Measurements from ENCODE around the gene CRKL. TPM values are rescaled to one million over a fixed set of nuclear protein-coding genes. Genes with fewer than 3 reads are reported as not detected.

Gene CRKL
- total RNA-seq, 1 donor from 2014 or later = 91.0 TPM

DNA sequence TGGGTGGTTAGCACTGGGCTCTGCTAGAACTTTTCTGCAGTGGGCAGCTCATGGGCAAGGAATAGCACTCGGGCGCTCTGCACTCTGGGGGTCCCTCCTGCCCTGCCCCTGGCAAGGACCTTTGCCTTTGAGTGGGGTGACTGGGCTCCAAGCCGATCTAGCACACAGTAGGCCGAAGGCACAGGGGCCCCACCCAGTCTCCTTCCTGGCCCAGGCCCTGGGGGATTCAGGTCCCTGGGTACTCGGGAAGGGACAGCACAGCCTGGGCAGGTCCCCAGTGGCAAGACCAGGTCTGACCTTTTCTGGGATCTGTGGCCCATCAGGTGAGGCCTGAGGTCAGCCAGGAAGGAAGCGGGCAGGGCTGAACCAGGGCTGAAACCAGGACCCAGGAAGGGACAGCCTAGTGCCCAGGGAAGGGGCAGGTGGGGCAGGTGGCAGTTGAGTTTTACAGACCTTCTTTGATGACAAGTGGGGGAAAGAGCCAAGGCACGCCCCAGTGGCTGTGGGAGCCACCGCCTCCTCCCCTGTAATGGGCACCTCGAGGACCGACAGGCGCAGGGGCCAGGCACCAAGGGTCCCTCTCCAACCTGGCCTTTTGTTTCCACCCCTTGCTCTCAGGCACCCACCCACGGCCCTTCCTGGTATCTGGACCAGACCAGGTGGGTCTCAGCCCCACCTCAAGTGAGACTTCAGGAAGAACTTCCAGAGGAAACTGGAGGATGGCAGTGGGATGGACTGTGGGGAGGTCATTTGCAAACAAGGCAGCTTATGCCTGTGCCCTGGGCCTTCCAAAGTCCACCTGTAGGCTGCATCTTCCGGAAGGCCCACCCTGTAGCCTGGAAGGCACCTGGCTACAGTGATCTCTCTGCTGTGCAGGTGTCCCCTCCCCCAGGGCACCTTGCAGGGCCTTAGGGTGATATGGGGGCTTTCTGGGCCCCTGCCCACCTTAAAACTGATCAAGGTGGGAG is 49.0 kb downstream of the CRKL start:
- no peak for DNase-seq (ENCODE audit: low spot score)
- TF ChIP-seq CTCF (IDR thresholded peaks at IDR 0.05) (no peak), EZH2 (IDR thresholded peaks at IDR 0.05) (no peak), EZH2phosphoT487 (IDR thresholded peaks at IDR 0.05) (no peak)
- H3K27me3 Mint-ChIP-seq (ENCODE audit: insufficient read depth, low read depth) = peaks cover 23% of the 10 kb centered on the region

DNA sequence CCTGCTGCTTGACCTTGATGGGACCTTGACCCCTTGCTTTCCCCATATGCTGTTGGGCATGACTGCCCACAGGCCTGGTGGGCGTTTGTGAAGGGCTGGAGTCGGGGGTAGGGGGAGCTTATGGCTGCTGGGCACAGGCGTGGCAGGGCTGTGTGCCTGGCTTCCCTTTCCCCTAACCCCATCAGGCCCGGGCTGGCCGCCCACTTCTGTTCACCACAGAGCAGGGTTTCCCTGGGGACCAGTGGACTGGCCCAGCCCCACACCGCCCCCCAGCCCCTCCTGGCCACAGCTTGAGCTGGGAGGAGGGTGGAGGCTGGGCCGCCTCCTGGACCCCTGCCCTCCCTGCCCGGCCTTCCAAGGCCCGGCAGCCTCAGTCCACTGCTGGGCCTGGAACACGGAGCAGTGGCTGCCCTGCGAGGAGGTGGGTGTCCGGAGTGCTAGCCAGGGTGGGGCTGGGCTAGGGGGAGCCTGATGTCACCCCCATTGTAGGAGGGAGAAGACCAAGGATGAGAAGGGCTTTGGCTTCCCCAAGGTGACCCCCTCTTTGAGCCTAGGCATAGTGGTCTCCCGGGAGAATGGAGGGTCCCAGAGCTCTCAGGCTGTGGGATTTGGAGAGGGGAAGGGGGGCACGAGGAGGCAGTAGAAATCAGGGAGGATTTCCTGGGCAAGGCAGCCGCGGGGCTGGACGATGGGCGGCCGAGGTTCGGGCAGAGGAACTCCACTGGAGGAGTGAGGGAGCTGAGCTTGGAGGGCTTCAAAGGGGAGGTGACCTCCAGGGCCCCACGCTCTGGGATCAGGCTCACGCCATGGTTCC is 49.9 kb downstream of the CRKL start, which contains the start of gene AIFM3:
Gene AIFM3, plus strand, starts transcription at position 373 of the 814 bp plus-strand sequence. CDS start 690 bp downstream, outside the sequence.
- Histone ChIP-seq H3F3A (ENCODE audit: low read depth) (peaks cover 62% of the 10 kb centered on the region), H3K4me2 (peak within 1 kb of the TSS; percentile 69), H3K9me3 (ENCODE audit: low read depth) (no peaks in the 10 kb centered on the region), H3K36me3 (no peaks in the 10 kb centered on the region), H2AFZ (replicated peaks) (no peak within 1 kb of the TSS), H3K27me3 (peaks cover 35% of the 10 kb centered on the region), H4K20me1 (ENCODE audit: low read depth) (peaks cover 8% of the 10 kb centered on the region), H3K4me1 (peaks cover 49% of the 10 kb centered on the region), H3K4me3 (no peak within 1 kb of the TSS), H3K27ac (no peak within 1 kb of the TSS), H3K79me2 (ENCODE audit: low read depth) (no peaks in the 10 kb centered on the region), H3K9ac (no peak within 1 kb of the TSS)
- no peaks in the 10 kb centered on the region for H3K9me3 Mint-ChIP-seq
- TF ChIP-seq EZH2phosphoT487 (IDR thresholded peaks at IDR 0.05) (no peak), CTCF (IDR thresholded peaks at IDR 0.05) (no peak), EZH2 (IDR thresholded peaks at IDR 0.05) (no peak)
- DNase-seq (ENCODE audit: low spot score) = peak; percentile 24
- H3K4me1 Mint-ChIP-seq = peaks cover 35% of the 10 kb centered on the region
- no peaks in the 10 kb centered on the region for H3K36me3 Mint-ChIP-seq
- H3K4me3 Mint-ChIP-seq = peak within 1 kb of the TSS; percentile 43
- H3K27ac Mint-ChIP-seq = no peak within 1 kb of the TSS
- peaks cover 24% of the 10 kb centered on the region for H3K27me3 Mint-ChIP-seq (ENCODE audit: insufficient read depth, low read depth)

More for the DNA sequence above, 49.0 kb downstream of the CRKL start:
- peaks cover 30% of the 10 kb centered on the region for H3K4me1 Mint-ChIP-seq
- peaks cover 35% of the 10 kb centered on the region for H3K27me3 ChIP-seq
- H3K27ac Mint-ChIP-seq = no peak overlapping the region
- H3K79me2 ChIP-seq (ENCODE audit: low read depth) = no peaks in the 10 kb centered on the region
- H3K36me3 Mint-ChIP-seq = no peaks in the 10 kb centered on the region
- H3K27ac ChIP-seq = no peak overlapping the region
- peak overlapping the region; percentile 60 for H3K4me3 Mint-ChIP-seq
- peaks cover 57% of the 10 kb centered on the region for H3F3A ChIP-seq (ENCODE audit: low read depth)
- peak overlapping the region; percentile 96 for H3K4me2 ChIP-seq
- no peak overlapping the region for H2AFZ ChIP-seq (replicated peaks)
- H3K9ac ChIP-seq = no peak overlapping the region
- H3K36me3 ChIP-seq = no peaks in the 10 kb centered on the region
- H3K9me3 ChIP-seq (ENCODE audit: low read depth) = no peaks in the 10 kb centered on the region
- no peak overlapping the region for H3K4me3 ChIP-seq
- no peaks in the 10 kb centered on the region for H3K9me3 Mint-ChIP-seq
- peaks cover under 1% of the 10 kb centered on the region for H4K20me1 ChIP-seq (ENCODE audit: low read depth)
- H3K4me1 ChIP-seq = peaks cover 40% of the 10 kb centered on the region

- H2AFZ ChIP-seq (replicated peaks) = no peak overlapping the region
- peaks cover 31% of the 10 kb centered on the region for H3K27me3 ChIP-seq
- no peaks in the 10 kb centered on the region for H3K36me3 ChIP-seq
These were observed 50.5 kb downstream of the CRKL start for GRCh38 chr22:20967697-20968211.

More at GRCh38 chr22:20967697-20968211, 50.5 kb downstream of the CRKL start:
- no peak overlapping the region for H3K27ac ChIP-seq
- Mint-ChIP-seq H3K27ac (no peak overlapping the region), H3K36me3 (no peaks in the 10 kb centered on the region), H3K4me3 (peak overlapping the region; percentile 43), H3K4me1 (peaks cover 40% of the 10 kb centered on the region), H3K27me3 (ENCODE audit: insufficient read depth, low read depth) (peaks cover 24% of the 10 kb centered on the region), H3K9me3 (no peaks in the 10 kb centered on the region)
- no peak overlapping the region for H3K9ac ChIP-seq
- H3K4me3 ChIP-seq = no peak overlapping the region
- peak; percentile 74 for DNase-seq (ENCODE audit: low spot score)
- H4K20me1 ChIP-seq (ENCODE audit: low read depth) = peaks cover 8% of the 10 kb centered on the region
- H3F3A ChIP-seq (ENCODE audit: low read depth) = peaks cover 68% of the 10 kb centered on the region
- H3K4me2 ChIP-seq = peak overlapping the region; percentile 69
- H3K9me3 ChIP-seq (ENCODE audit: low read depth) = no peaks in the 10 kb centered on the region
- no peak for TF ChIP-seq EZH2phosphoT487 (IDR thresholded peaks at IDR 0.05)
- peak; percentile 28 for TF ChIP-seq CTCF (IDR thresholded peaks at IDR 0.05)
- no peaks in the 10 kb centered on the region for H3K79me2 ChIP-seq (ENCODE audit: low read depth)
- H3K4me1 ChIP-seq = peaks cover 56% of the 10 kb centered on the region

All from neural progenitor cell (in vitro differentiated cells).